SU-DHL-6 (cell line): ENCODE data around the gene SRRM4.

Experiments used
- CTCF ChIP-seq: fragments of 200-600 bp; sonication (generic); IDR thresholded peaks from one replicate; pipeline ENCODE4 v1.5.1; 2017; ENCODE audit warnings: antibody characterized with exemption, mild to moderate bottlenecking, low read length, moderate library complexity; ENCODE audit not compliant: insufficient read depth, poor library complexity, severe bottlenecking
- EZH2phosphoT487 ChIP-seq: fragments of 200-600 bp; sonication (generic), shearing (Covaris generic); conservative IDR thresholded peaks from 2 replicates; pipeline ENCODE4 v1.6.1; 2018; ENCODE audit warnings: mild to moderate bottlenecking, antibody characterized with exemption, low read length, moderate library complexity, mixed read lengths

- TF ChIP-seq CTCF (no peak), EZH2phosphoT487 (no peak)
Observed at GRCh38 chr12:119072440-119072839, 91.1 kb downstream of the SRRM4 start.
